Activated CD8-positive, alpha-beta memory T cell treated with anti-CD3 and anti-CD28 coated beads, Interleukin-2, amount 50 U/mL, for 24 hours (primary cell): ENCODE measurements around the gene MAOB.
"Not testable (repeated sequence)": the region's sequence is repeated elsewhere in the genome, so short reads cannot be mapped to it uniquely, and the experiment has no call there.

Experiments
- DNase-seq: peaks from one replicate; pipeline ENCODE4 v3.0.0-alpha.2; 2020; ENCODE audit errors: extremely low read depth

Gene MAOB

GRCh38 chrX:43882294-43882681 lies at the start of gene MAOB:
TSS of gene MAOB (minus strand) at chrX:43882450. CDS start at chrX:43882299, 151 bp downstream.
- no peak for DNase-seq

- DNase-seq, result not testable (repeated sequence)
Measured at GRCh38 chrX:43922032-43922431, 39.8 kb upstream of the MAOB start.

GRCh38 chrX:43910772-43911171 lies 28.5 kb upstream of the MAOB start:
- not testable (repeated sequence) for DNase-seq

GRCh38 chrX:43910012-43910411 lies 27.8 kb upstream of the MAOB start:
- DNase-seq, result no peak

- DNase-seq, result no peak
Measured at GRCh38 chrX:43909141-43909540, 26.9 kb upstream of the MAOB start.

- no peak for DNase-seq
Measured at GRCh38 chrX:43899878-43900815, 17.9 kb upstream of the MAOB start.

GRCh38 chrX:43898406-43899035 lies 16.3 kb upstream of the MAOB start:
- DNase-seq, result no peak

- no peak for DNase-seq
Measured at GRCh38 chrX:43897290-43897689, 15.0 kb upstream of the MAOB start.

- no peak for DNase-seq
Measured at GRCh38 chrX:43892336-43892870, 10.2 kb upstream of the MAOB start.

GRCh38 chrX:43885617-43886016 lies 3.4 kb upstream of the MAOB start:
- no peak for DNase-seq

GRCh38 chrX:43881410-43882293 lies 598 bp downstream of the MAOB start:
- no peak for DNase-seq

GRCh38 chrX:43880425-43880824 lies 1.8 kb downstream of the MAOB start:
- no peak for DNase-seq

- no peak for DNase-seq
Measured at GRCh38 chrX:43878906-43879526, 3.2 kb downstream of the MAOB start.

- DNase-seq, result no peak
Measured at GRCh38 chrX:43876680-43877079, 5.6 kb downstream of the MAOB start.

- DNase-seq, result no peak
Measured at GRCh38 chrX:43870758-43871419, 11.4 kb downstream of the MAOB start.

GRCh38 chrX:43870011-43870410 lies 12.2 kb downstream of the MAOB start:
- DNase-seq, result no peak

- no peak for DNase-seq
Measured at GRCh38 chrX:43868791-43869190, 13.5 kb downstream of the MAOB start.

GRCh38 chrX:43866423-43866822 lies 15.8 kb downstream of the MAOB start:
- no peak for DNase-seq

GRCh38 chrX:43865791-43866190 lies 16.5 kb downstream of the MAOB start:
- no peak for DNase-seq

- DNase-seq, result no peak
Measured at GRCh38 chrX:43862434-43862833, 19.8 kb downstream of the MAOB start.

GRCh38 chrX:43861750-43862149 lies 20.5 kb downstream of the MAOB start:
- DNase-seq, result no peak
